Brain microvascular endothelial cell (primary cell): ENCODE measurements around the gene PHACTR1.

Source experiments
- DNase-seq: peaks from one replicate; pipeline ENCODE4 v3.0.0-alpha.2; 2020
- H3K27ac ChIP-seq: fragments of 250-450 bp; sonication (Bioruptor Pico); 2 replicates; pipeline ENCODE4 v1.5.1; 2020; ENCODE audit warnings: mild to moderate bottlenecking, moderate library complexity
- H3K27me3 ChIP-seq: fragments of 250-450 bp; sonication (Bioruptor Pico); replicated peaks from 2 replicates; pipeline ENCODE4 v1.5.1; 2020; ENCODE audit warnings: mild to moderate bottlenecking
- H3K36me3 ChIP-seq: fragments of 250-450 bp; sonication (Bioruptor Pico); replicated peaks from 2 replicates; pipeline ENCODE4 v1.5.1; 2020; ENCODE audit warnings: mild to moderate bottlenecking
- H3K4me3 ChIP-seq: 2 replicates; pipeline ENCODE4 v1.5.1; 2011; ENCODE audit warnings: low read depth, mild to moderate bottlenecking, control low read depth, low read length, moderate library complexity
- in situ Hi-C: cut with HindIII; loops from 2 replicates; pipeline ENCODE4 v1.10.0; 2017; ENCODE audit warnings: low sequenced_read_pairs, low pct_ligation_motif_present
- TF ChIP-seq, protein P1 (sequence below): IDR thresholded peaks from 2 replicates; pipeline ENCODE4 v1.5.1; 2011; ENCODE audit warnings: low read depth, mild to moderate bottlenecking, moderate library complexity, low read length, control low read depth, inconsistent platforms; ENCODE audit errors: missing control alignments

PHACTR1 gene

GRCh38 chr6:13063300-13063918 lies 346.8 kb downstream of the PHACTR1 start:
- H3K27me3 ChIP-seq = no peaks in the 10 kb centered on the region
- in situ Hi-C loops = no loop called here
- TF ChIP-seq, protein P1, sequence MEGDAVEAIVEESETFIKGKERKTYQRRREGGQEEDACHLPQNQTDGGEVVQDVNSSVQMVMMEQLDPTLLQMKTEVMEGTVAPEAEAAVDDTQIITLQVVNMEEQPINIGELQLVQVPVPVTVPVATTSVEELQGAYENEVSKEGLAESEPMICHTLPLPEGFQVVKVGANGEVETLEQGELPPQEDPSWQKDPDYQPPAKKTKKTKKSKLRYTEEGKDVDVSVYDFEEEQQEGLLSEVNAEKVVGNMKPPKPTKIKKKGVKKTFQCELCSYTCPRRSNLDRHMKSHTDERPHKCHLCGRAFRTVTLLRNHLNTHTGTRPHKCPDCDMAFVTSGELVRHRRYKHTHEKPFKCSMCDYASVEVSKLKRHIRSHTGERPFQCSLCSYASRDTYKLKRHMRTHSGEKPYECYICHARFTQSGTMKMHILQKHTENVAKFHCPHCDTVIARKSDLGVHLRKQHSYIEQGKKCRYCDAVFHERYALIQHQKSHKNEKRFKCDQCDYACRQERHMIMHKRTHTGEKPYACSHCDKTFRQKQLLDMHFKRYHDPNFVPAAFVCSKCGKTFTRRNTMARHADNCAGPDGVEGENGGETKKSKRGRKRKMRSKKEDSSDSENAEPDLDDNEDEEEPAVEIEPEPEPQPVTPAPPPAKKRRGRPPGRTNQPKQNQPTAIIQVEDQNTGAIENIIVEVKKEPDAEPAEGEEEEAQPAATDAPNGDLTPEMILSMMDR = no peak
- H3K27ac ChIP-seq = no peak overlapping the region
- no peaks in the 10 kb centered on the region for H3K36me3 ChIP-seq
- no peak for DNase-seq
- no peak overlapping the region for H3K4me3 ChIP-seq

GRCh38 chr6:13065581-13065980 lies 349.0 kb downstream of the PHACTR1 start:
- Histone ChIP-seq H3K36me3 (no peaks in the 10 kb centered on the region), H3K27ac (no peak overlapping the region), H3K27me3 (no peaks in the 10 kb centered on the region), H3K4me3 (no peak overlapping the region)
- DNase-seq = no peak
- TF ChIP-seq, protein P1 = no peak
- in situ Hi-C loops = no loop called here

- no peak overlapping the region for H3K4me3 ChIP-seq
- H3K27me3 ChIP-seq = no peaks in the 10 kb centered on the region
- no peak for DNase-seq
- H3K36me3 ChIP-seq = no peaks in the 10 kb centered on the region
- TF ChIP-seq, protein P1 = no peak
- no peak overlapping the region for H3K27ac ChIP-seq
- in situ Hi-C loops = no loop called here
Measured at GRCh38 chr6:13066050-13066449, 349.5 kb downstream of the PHACTR1 start.

DNA sequence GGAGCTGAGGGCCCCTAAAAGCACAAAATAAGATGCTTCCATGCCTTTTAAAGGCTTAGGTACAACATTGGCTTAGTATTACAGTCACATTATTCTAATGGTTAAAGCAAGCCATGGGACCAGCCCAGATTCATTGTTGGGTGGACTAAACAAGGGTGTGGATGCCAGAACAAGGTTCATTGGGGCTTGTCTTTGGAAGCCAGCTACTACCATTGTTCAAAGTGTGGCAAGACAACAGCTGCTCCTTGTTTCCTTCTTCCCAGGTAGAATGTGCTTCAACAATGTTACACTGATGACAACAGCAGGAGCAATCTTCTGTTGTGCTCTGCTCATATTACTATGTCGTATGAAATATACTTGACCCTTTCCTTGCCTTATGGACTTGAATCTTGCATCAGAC lies 350.3 kb downstream of the PHACTR1 start:
- no peaks in the 10 kb centered on the region for H3K27me3 ChIP-seq
- no peak overlapping the region for H3K4me3 ChIP-seq
- TF ChIP-seq, protein P1 = no peak
- H3K36me3 ChIP-seq = no peaks in the 10 kb centered on the region
- no peak for DNase-seq
- in situ Hi-C loops = no loop called here
- H3K27ac ChIP-seq = no peak overlapping the region

DNA sequence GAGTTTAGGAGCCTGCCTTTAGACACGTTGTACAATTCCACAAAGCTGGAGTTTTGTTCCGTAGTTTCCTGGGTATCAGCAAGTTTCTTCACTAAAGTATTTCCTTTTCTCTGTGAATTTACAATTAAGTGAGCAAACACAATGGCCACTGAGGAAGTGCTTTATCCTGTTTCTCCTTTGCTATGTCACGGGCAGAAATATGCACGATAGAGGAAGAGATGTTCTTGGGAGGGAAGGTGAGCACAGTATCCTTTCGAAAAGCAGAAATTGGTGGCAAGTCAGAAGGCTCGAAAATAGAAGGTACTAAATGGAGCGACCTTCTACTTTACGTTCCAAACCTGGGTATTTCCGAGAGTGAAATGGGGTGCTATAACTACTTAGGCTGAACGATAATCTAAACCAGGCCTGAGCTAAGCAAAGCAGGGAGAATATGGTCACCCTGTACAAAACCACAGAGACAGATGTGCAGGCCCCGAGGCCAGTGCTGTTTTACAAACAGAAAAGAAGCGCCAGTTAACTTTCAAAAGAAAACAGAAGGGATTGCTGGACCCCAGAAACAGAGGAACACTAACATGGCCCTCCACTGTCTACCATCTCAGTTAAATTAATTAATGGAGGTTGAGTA lies 352.1 kb downstream of the PHACTR1 start:
- in situ Hi-C loops = no loop called here
- H3K27ac ChIP-seq = no peak overlapping the region
- no peak for DNase-seq
- TF ChIP-seq, protein P1 = no peak
- no peaks in the 10 kb centered on the region for H3K27me3 ChIP-seq
- H3K4me3 ChIP-seq = no peak overlapping the region
- H3K36me3 ChIP-seq = no peaks in the 10 kb centered on the region
